Lung (tissue), 12 donors: ENCODE data around the gene CACNB1. TPM values are rescaled to one million over a fixed set of nuclear protein-coding genes. Genes with fewer than 3 reads are reported as not detected.

Experiments
- ATAC-seq: fragments of 200-7000 bp; cut with Tn5 transposase; one replicate; pipeline ENCODE4 v1.9.1; 2020; ENCODE audit warnings: moderate number of reproducible peaks; ENCODE audit not compliant: insufficient read depth, low FRiP score
- DNase-seq, 3 donors: peaks; one replicate each; pipeline ENCODE4 v3.0.0-alpha.2; 2013 to 2017
- H3K27ac ChIP-seq, 2 donors: one replicate each; pipeline ENCODE4 v1.5.1; 2013; ENCODE audit warnings: mild to moderate bottlenecking in 2 of 2, moderate library complexity in 2 of 2, control low read depth in 1 of 2, inconsistent platforms in 1 of 2, low read depth in 1 of 2, low read length in 1 of 2
- H3K27me3 ChIP-seq, 3 donors: one replicate each; pipeline ENCODE4 v1.5.1; 2013; ENCODE audit warnings: low read length in 2 of 3; ENCODE audit not compliant: control insufficient read depth in 3 of 3, insufficient read depth in 3 of 3
- H3K36me3 ChIP-seq, 4 donors: one replicate each; pipeline ENCODE4 v1.5.1; 2013; ENCODE audit warnings: low read length in 4 of 4, mild to moderate bottlenecking in 1 of 4, moderate library complexity in 1 of 4; ENCODE audit not compliant: control insufficient read depth in 4 of 4, insufficient read depth in 4 of 4
- H3K4me1 ChIP-seq, 5 donors: one replicate each; pipeline ENCODE4 v1.5.1; 2013; ENCODE audit warnings: low read length in 5 of 5, mild to moderate bottlenecking in 2 of 5, moderate library complexity in 1 of 5; ENCODE audit not compliant: control insufficient read depth in 5 of 5, insufficient read depth in 5 of 5
- H3K4me3 ChIP-seq: one replicate; pipeline ENCODE4 v1.5.1; 2013; ENCODE audit warnings: mild to moderate bottlenecking, control low read depth, moderate library complexity
- H3K9ac ChIP-seq, 2 donors: one replicate each; pipeline ENCODE4 v1.5.1; 2013; ENCODE audit warnings: low read length in 2 of 2, control low read depth in 1 of 2; ENCODE audit not compliant: insufficient read depth in 1 of 2
- H3K9me3 ChIP-seq, 4 donors: one replicate each; pipeline ENCODE4 v1.5.1; 2013; ENCODE audit warnings: low read length in 3 of 4, mild to moderate bottlenecking in 1 of 4, moderate library complexity in 1 of 4; ENCODE audit not compliant: control insufficient read depth in 4 of 4, insufficient read depth in 3 of 4
- CTCF ChIP-seq: IDR thresholded peaks from 2 replicates; pipeline ENCODE4 v1.5.1; 2012; ENCODE audit warnings: mild to moderate bottlenecking; ENCODE audit errors: control extremely low read depth, extremely low read depth
- WGBS, 2 donors: extraction: QIAGEN DNeasy Blood & Tissue Kit; methylation state at CpG; one replicate each; pipeline ENCODE4 v1.1.7; 2013; 5-methylcytosine and 5-hydroxymethylcytosine counted together
- polyA plus RNA-seq, 2 donors: library from polyadenylated mRNA; stranded (reverse); fragments of 200-250 nt; gene quantifications; one replicate each; pipeline ENCODE4 v1.2.1, GENCODE V29; 2013
- total RNA-seq, 2 donors: library from RNA; depleted of rRNA in 1 of 2; stranded (reverse); fragments of >200 nt in 1 of 2; gene quantifications; one replicate each; pipeline ENCODE4 v1.2.1, GENCODE V29; 2014 to 2021
- donor health status: control.
- donor health status: control.
- donor health status: Bipolar disorder and iron deficiency.
- donor health status: healthy.
- donor health status: DM: yes; HTN: yes; CAD: no.

The CACNB1 gene
- total and polyA plus RNA-seq, 4 donors: 6.8 to 49.6 (median 21.7) TPM

GRCh38 chr17:39219647-39220154 is 22.2 kb upstream of the CACNB1 start:
- Histone ChIP-seq H3K4me3 (no peak overlapping the region), H3K27me3 (peaks cover 0 to 40% (median 2%) of the 10 kb centered on the region in 3 donors), H3K36me3 (no peaks in the 10 kb centered on the region), H3K27ac (no peak overlapping the region), H3K4me1 (peaks cover 0 to 2% (median 0%) of the 10 kb centered on the region in 5 donors), H3K9ac (no peak overlapping the region), H3K9me3 (peaks cover 0 to 2% (median 0%) of the 10 kb centered on the region in 4 donors)
- ATAC-seq (no peak), DNase-seq (no peak)
- WGBS, 2 donors: 59 to 69% methylated on average over 8 of the region's 8 CpGs
- no peak for TF ChIP-seq CTCF

GRCh38 chr17:39218906-39219305 is 21.4 kb upstream of the CACNB1 start:
- no peak for ATAC-seq
- no peak for DNase-seq
- Histone ChIP-seq H3K9me3 (peaks cover 0 to 2% (median 0%) of the 10 kb centered on the region in 4 donors), H3K4me3 (no peak overlapping the region), H3K27ac (no peak overlapping the region), H3K36me3 (no peaks in the 10 kb centered on the region), H3K27me3 (peaks cover 0 to 33% (median 2%) of the 10 kb centered on the region in 3 donors), H3K9ac (no peak overlapping the region), H3K4me1 (no peaks in the 10 kb centered on the region)
- no peak for TF ChIP-seq CTCF
- WGBS, 2 donors: 65 to 88% methylated on average over 8 of the region's 8 CpGs

GRCh38 chr17:39217734-39218369 is 20.4 kb upstream of the CACNB1 start:
- Histone ChIP-seq H3K27me3 (peaks cover 0 to 23% (median 2%) of the 10 kb centered on the region in 3 donors), H3K27ac (no peak overlapping the region), H3K4me1 (no peaks in the 10 kb centered on the region), H3K36me3 (no peaks in the 10 kb centered on the region), H3K9me3 (peaks cover 0 to 2% (median 0%) of the 10 kb centered on the region in 4 donors), H3K4me3 (no peak overlapping the region), H3K9ac (no peak overlapping the region)
- TF ChIP-seq CTCF: no peak
- ATAC-seq: no peak
- no peak for DNase-seq
- WGBS, 2 donors: 27 to 35% methylated on average over 21 to 24 of the region's 24 CpGs

GRCh38 chr17:39213852-39214251 is 16.4 kb upstream of the CACNB1 start:
- Histone ChIP-seq H3K4me1 (peaks cover 3 to 15% (median 5%) of the 10 kb centered on the region in 5 donors), H3K27ac (peak overlapping the region in 1 of 2 donors; percentile 15), H3K36me3 (no peaks in the 10 kb centered on the region), H3K9ac (no peak overlapping the region), H3K4me3 (no peak overlapping the region), H3K27me3 (peaks cover 0 to 15% (median 2%) of the 10 kb centered on the region in 3 donors), H3K9me3 (peaks cover 0 to 2% (median 0%) of the 10 kb centered on the region in 4 donors)
- DNase-seq (no peak), ATAC-seq (no peak)
- 68 to 84% methylated on average over 9 of the region's 9 CpGs for WGBS, 2 donors
- TF ChIP-seq CTCF: no peak
